GM12892 (cell line): ENCODE data around the gene TXNDC5.

Source experiments
- POLR2A ChIP-seq: IDR thresholded peaks from 2 replicates; pipeline ENCODE4 v1.6.1; 2011; ENCODE audit warnings: low read depth, low read length, control low read depth
- POLR2AphosphoS5 ChIP-seq: IDR thresholded peaks from 2 replicates; pipeline ENCODE4 v1.6.1; 2011; ENCODE audit warnings: low read depth, low read length, control low read depth
- TAF1 ChIP-seq: IDR thresholded peaks from 2 replicates; pipeline ENCODE4 v1.6.1; 2011; ENCODE audit warnings: low read depth, mild to moderate bottlenecking, control low read depth, low read length, borderline replicate concordance

- TF ChIP-seq POLR2A: no peak
- TF ChIP-seq TAF1: no peak
- no peak for TF ChIP-seq POLR2AphosphoS5
Measured at GRCh38 chr6:7848229-7848628, 62.4 kb downstream of the TXNDC5 start.
